K562 (cell line): ENCODE measurements around the gene DEGS2. TPM values are rescaled to one million over a fixed set of nuclear protein-coding genes. Genes with fewer than 3 reads are reported as not detected.
A peak's percentile ranks its signal among the peaks of the same experiment; 100 is the strongest.

Experiments used
- MIER1 ChIP-seq: fragments of 450-650 bp; IDR thresholded peaks from 2 replicates; pipeline ENCODE4 v1.6.1; 2016; ENCODE audit warnings: antibody characterized with exemption, mild to moderate bottlenecking, low read depth
- PML ChIP-seq: IDR thresholded peaks from 2 replicates; pipeline ENCODE4 v1.6.1; 2012; ENCODE audit warnings: low read length, inconsistent platforms
- PREB ChIP-seq: sonication (generic); formaldehyde crosslinking; IDR thresholded peaks from 2 replicates; pipeline ENCODE4 v1.8.1; 2023; ENCODE audit warnings: mild to moderate bottlenecking, missing genetic modification reagents
- PRPF4 ChIP-seq: fragments of 200-400 bp; formaldehyde crosslinking; IDR thresholded peaks from one replicate; pipeline ENCODE4 v1.6.1; 2017; ENCODE audit warnings: low read length, low read depth, mild to moderate bottlenecking; ENCODE audit not compliant: insufficient read depth, poor library complexity, severe bottlenecking
- REST ChIP-seq, 2 experiments: fragments of 450-650 bp; formaldehyde crosslinking in 1 of 2; IDR thresholded peaks; 2 replicates each; pipeline versions ENCODE4 v1.4.0 to v1.6.1; 2014 to 2020; ENCODE audit warnings: mild to moderate bottlenecking in 2 of 2, borderline replicate concordance in 1 of 2, low read depth in 1 of 2
- ZNF407 ChIP-seq: fragments of 450-650 bp; IDR thresholded peaks from 2 replicates; pipeline ENCODE4 v1.6.1; 2016; ENCODE audit warnings: low read depth
- ZNF444 ChIP-seq: fragments of 250-450 bp; sonication (Bioruptor Pico); IDR thresholded peaks from 2 replicates; pipeline ENCODE4 v1.4.0; 2020; ENCODE audit warnings: mild to moderate bottlenecking, moderate library complexity
- polyA plus RNA-seq, 8 experiments: library from polyadenylated mRNA; depleted of rRNA in 4 of 8; stranded (reverse) in 5 of 8; unstranded in 3 of 8; fragments of >200 nt; fragmentation: Nextera tagmentation in 2 of 8; fragmentation: Illumina TruSeq in 1 of 8; extraction: Ambion mirVana in 2 of 8; extraction: Trizol in 1 of 8; gene quantifications; 2 replicates each; pipeline versions ENCODE4 v1.2.1 to v1.2.3, GENCODE V29; 2011 to 2014; ENCODE audit warnings: inconsistent platforms in 1 of 8, missing spikeins in 1 of 8
- total RNA-seq, 7 experiments: library from RNA; depleted of rRNA in 6 of 7; stranded (reverse); fragments of >200 nt in 6 of 7; fragmentation: Illumina TruSeq in 2 of 7; extraction: Trizol in 2 of 7; gene quantifications; 2 replicates each; pipeline versions ENCODE4 v1.2.1 to v1.2.3, GENCODE V29; 2011 to 2021; ENCODE audit warnings: low replicate concordance in 1 of 7

The DEGS2 gene
- total and polyA plus RNA-seq, 9 of the 15 experiments (the other 6 are each of a cell fraction or from before 2014, with no cell fraction given): 0.22 to 2.9 (median 0.70) TPM

- TF ChIP-seq REST (IDR thresholded peaks at IDR 0.05; ENCODE audit: borderline replicate concordance): peak; percentile 60
- no peak for TF ChIP-seq REST (CRISPR knock-in tag; IDR thresholded peaks at IDR 0.05; ENCODE audit: low read depth)
- no peak for TF ChIP-seq ZNF407
- TF ChIP-seq PREB (CRISPR knock-in tag): no peak
- no peak for TF ChIP-seq ZNF444
- no peak for TF ChIP-seq PML
- TF ChIP-seq MIER1: no peak
- no peak for TF ChIP-seq PRPF4
Observed at GRCh38 chr14:100140452-100141078, 18.9 kb downstream of the DEGS2 start (continued).
